ENCODE results near the gene RUNX1.
"Not testable (repeated sequence)": the region's sequence is repeated elsewhere in the genome, so short reads cannot be mapped to it uniquely, and the experiment has no call there.

The RUNX1 gene

DNA sequence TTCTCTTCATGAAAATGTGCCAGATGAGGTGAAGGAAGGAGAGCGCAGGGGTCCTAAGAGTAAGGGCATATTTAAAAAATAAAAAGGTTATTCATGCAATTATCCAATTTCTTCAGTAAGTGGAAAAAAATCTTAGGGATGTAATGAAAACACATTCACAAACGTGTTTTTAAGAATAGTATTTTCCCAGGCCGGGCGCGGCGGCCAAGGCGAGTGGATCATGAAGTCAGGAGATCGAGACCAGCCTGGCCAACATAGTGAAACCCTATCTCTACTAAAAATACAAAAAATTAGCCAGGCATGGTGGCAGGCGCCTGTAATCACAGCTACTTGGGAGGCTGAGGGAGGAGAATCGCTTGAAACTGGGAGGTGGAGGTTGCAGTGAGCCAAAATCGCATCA lies 82.2 kb downstream of the RUNX1 start:
- DNase-seq, result not testable (repeated sequence)

DNA sequence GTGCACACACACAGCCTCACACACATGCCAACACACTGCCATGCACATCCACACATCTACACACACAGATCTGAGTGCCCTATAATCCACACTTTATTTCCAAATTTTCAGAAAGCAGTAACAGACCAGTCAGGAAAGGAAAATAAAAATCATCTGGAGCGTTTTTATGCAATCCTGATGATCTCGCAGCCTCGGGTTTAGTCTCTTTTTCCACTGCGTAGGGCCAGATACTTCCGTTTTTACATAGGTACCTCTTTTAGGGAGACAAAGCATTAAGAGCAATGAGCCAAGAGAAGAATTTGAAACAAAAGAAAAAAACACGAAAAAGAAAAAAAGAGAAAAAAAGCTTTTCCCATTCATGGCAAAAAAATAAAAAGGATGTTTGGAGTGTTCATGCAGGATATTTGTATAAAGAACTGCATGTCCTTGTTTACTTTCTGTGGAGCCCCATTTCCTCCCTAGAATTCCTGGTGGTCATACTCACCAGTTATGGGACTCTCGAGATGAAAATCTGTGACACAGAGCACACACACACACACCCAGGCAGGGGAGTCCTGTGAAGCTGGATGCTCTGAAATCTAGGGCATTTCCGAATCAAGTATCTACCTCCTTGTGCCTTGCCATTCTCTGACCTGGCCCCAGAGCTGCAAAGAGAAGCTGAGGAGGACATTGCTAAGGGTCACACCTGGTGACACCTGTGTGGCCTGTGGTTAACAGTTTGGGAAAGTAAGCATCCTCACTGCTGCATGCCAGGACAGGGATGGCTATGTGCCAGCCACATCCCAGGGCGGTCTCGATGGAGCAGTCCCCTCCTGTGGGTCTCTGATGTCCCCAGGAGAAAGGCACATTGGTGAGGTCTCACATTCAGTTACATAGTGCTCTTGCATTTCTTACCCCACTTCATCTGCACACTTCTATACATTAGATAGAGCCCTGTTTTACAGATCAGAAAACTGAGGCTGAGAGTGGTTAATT lies 83.6 kb downstream of the RUNX1 start:
- no peak for DNase-seq

DNA sequence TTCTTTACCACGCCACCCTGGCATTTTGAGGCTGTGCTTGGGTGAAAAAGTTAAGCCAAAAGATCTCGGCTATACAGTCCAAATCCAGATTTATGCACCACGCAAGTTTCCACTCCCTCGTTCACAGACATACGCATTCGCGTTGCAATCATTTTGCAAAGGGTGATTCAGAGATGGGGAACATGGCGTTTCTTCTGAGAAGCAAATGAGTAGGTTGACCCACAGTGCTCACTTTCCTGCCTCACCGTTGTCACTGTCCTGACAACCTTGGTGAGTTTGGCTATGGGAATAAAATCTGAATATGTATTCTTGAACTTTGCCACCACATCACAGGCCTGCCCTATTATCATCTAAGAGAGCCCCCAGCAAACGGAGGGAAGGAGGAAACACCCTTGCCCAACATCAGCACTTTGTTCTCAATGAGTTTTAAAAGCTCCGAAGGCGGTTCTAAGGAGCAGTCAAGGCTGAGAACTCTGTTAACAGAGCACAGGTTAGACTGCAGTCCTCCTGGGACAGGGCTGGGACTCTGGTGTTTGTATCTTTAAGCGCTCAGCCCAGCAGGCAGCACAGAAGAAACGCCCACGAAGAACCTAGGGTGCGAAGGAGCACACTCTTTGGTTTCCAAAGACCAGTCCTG lies 86.4 kb downstream of the RUNX1 start:
- DNase-seq, result no peak

DNA sequence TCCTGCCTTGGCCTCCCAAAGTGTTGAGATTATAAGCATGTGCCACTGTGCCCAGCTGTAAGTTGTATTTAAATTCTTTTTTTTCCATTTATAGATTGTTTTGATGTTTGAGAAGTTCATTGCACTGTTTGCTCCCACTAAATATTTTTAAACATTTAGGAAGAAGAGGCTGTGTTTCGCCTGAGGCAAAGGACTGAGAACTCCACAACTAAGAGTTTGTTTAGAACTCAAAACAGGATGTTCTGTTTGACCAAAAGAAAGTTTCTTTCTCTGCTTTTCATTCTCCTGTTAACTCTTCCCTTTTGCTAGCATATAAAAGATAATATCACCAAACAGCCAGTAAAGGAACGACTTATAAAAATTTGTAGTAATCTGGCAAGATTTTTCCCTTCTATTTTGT lies 87.0 kb downstream of the RUNX1 start:
- DNase-seq, result no peak

DNA sequence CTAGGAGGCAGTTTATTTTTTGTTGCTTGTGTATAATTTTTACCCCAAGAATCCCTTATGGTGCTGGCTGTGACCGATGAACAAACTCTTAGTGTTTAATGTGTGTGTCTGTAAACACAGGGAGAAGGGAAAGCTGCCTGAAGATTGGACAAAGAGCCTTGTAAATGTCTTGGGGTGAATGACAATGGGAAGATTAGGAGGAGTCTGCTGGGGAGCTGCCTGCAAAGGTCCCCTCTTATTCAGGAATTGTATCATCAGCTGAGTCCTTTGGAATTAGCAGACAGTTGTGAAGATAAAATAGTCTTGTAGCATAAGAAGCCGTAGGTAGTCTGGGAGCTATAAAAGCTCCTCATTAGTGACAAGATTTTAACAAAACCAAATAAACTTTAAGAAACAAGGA lies 88.4 kb downstream of the RUNX1 start:
- no peak for DNase-seq

DNA sequence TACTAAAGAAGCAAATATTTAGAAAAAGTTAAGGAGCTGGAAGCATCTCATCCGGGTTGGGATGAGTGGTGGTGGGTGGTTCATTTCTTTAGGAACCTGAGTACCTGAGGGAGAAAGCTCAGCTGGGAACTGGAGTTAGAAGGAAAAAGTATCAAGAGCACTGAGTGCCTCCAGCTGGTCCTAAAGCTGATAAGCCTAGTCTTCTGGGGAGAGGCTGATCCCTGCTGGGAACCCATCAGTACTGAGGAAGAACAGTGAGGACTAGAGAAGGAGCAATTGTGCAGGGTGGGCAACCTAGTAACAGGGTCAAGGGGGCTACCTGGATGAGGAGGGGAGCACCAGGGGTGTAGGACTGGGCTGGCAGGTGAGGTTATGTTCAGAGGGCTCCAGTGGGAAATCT lies 89.5 kb downstream of the RUNX1 start:
- no peak for DNase-seq

DNA sequence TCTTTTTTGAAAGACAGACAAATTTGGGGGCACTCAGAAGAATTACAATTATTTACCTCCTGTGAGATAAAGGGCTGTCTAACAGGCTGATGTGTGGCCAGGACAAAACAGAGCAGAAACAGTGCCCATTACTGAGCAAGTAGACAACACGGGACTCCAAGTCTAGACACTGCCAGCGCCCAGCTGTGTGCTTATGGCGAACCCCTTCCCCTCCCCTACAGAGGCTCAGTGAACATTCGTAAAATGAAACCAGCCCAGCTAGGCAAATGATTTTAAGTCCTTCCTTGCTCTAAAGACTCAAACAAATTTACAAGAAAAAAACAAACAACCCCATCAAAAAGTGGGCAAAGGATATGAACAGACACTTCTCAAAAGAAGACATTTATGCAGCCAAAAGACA lies 91.1 kb downstream of the RUNX1 start:
- DNase-seq, result no peak

DNA sequence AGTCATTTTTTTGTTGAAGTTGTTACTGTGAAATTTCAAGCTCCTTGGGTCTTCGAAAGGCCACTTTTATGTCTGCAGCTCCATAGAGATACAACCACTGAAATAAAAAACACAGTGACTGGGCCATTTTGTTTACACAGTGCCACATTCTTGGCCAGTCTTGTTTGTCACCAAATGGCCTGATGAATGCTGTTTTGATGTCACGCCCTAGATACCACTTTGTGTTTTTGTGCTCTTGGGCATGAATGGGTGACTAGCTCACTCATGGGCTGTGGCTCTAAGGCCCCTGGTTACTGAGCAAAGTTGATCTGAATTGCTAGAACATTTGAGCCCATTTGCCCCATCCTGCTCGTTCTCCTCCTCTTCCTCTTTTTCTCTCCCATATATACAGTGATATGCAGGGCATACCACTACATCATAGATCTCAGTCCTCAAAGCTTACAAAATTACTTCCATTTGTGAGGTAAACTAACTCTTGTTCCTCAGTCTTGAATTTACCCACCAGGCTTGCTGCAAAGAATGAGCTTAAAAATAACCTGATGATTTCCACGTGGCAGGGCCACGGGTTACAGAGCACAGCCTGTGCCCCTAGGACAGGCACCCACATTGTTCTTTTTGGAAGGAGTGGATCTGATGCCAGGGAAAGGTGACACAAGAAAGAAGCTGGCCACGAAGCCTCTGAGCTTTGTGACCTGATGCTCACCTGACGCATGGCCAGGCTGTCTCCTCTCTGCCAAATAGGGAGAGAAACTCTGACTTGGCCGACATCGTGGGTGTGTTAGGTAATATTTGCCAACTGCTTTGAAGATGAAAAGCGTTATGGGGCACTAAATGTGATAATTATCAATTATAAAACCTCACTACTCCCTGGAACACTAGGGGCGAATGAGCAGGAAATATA lies 92.4 kb downstream of the RUNX1 start:
- no peak for DNase-seq

DNA sequence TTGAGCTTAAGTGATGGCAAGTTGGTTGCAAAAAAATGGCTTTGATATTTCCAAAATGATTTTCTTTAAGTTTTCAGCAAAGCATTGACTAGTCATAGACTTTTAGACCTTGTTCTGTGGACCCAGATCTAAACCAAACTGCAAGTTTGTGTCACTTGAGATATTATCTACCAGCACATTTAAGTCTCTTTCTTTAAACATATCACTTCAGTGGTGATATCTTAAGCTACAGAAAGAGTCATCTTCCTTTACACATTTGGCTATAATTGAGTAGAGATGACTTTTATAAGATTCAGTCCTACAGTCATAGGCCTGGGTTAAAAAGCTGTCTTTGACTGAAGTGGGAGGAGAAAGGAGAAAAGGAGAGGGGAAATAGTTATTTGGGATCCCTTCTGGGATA lies 95.2 kb downstream of the RUNX1 start:
- DNase-seq, result no peak

DNA sequence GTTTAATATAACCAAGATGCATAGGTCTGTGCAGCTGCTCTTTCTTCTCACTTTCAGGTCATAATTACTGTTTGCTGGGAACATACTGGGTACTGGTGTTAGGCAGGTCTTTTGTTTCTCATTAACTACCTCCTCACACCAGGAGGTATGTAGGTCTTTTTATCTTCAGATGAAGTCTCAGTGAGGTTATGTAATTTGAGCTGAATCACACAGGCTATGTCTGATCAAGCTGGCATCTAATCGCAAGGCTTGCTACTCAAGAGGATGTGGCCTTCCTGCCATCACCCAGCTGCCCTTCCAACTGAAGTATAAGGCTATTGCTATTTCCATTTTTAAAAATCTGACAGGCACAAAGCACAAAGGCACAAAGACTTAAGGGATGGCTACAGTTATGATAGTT lies 96.4 kb downstream of the RUNX1 start:
- DNase-seq, result no peak

DNA sequence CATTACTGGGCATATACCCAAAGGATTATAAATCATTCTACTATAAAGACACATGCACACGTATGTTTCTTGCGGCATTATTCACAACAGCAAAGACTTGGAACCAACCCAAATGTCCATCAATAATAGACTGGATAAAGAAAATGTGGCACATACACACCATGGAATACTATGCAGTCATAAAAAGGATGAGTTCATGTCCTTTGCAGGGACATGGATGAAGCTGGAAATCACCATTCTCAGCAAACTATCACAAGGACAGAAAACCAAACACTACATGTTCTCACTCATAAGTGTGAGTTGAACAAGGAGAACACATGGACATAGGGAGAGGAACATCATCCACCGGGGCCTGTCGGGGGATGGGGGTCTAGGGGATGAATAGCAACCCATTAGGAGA lies 97.2 kb downstream of the RUNX1 start:
- DNase-seq, result not testable (repeated sequence)

DNA sequence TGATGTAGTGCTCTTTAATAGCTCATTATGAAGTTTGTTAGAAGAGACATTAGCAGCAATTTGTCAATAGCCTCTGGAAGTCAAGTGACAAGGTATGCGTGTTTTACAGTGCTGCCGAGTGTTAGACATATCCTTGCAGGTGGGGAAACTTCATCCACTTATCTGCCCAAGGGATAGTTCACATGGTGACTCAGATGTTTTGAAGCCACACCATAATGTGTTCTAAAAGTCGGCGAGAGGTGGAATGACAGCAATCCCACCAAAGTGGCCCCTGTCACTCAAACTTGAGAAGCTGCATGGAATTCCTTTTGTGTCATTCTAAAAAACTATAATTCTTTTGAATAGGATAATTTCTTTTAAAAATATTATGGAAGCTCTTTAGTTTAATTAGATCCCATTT lies 98.1 kb downstream of the RUNX1 start:
- DNase-seq, result no peak

DNA sequence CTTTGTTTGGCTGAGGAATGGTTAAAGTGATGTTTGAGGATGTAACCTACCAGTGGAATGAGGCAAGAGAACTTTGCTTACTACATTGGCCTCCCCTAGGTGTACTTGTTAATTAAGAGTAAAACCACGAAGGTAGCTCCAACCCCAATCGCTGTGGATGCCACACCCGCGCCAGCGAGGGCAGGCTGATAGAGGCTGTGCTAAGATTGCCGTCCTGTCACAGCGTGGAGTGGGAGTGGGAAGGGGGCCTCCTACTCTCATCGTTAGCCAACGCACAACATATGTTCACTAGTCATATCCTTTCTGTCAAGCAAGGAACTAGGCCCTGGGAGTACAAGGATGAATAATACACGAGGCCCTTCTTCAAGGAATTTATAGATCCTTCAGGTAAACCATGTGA lies 99.6 kb downstream of the RUNX1 start:
- no peak for DNase-seq

DNA sequence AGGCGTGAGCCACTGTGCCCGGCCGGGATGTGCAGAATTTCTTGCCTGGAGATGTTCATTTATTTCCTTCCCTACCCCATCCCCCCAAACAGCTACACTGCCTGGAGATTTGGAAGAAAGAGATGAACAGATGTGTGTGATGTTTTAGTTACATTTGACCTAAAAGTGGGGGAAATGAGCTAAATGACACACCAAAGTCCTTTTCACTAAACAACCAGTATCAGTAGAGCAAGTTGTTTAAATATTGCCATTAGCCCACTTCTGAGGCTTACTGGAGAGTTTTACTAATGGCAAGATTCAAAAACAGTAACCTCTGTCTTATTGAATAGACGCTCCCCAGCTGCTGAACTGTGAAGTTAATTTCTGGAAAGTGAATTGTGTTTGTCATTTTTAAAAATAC lies 100.1 kb downstream of the RUNX1 start:
- DNase-seq, result no peak

DNA sequence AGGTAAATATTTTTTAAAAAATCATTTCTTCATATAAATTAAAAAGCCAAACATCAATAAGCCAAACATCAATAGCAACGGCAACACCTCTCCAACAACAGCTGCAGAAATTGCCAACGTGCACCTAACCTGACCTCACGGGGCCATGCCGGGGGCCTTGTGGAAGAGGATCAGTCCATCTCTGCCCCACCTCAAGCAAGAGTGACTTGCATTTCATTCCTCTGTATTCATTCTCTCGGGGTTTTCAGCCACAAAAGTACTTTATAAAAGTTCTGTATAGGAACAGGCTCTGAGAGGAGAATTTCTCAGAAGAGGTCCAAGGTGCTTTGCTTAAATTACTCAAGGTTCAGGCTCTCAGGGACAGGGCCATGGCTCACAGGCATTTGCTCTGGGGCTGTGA lies 100.9 kb downstream of the RUNX1 start:
- DNase-seq, result no peak

DNA sequence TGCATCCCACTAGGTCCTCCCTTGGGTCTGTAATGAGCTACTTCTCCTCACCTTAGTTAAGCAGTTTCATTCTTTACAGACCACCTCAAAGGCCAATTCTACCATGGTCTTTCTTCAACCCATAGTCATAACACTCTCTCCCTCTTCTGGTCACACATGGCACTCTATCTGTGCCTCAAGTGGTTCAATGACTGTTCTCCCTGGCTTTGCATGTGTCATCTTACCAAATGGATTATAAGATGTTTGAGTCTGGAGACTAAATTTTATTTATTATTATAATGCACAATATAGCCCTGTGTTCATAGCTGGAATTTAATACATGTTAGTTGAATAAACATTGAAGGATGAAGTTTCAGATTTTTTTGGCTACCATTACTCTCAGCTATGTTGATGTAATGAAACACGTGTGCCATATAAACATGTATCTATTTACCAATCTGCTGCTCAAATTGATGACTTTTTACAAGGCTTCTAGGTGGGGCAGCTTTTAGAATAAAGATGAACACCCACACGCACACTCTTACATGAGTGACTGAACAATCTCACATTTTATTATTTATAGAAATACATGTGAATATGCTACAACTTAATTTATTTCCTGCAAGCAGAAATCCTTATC lies 102.1 kb downstream of the RUNX1 start:
- no peak for DNase-seq

DNA sequence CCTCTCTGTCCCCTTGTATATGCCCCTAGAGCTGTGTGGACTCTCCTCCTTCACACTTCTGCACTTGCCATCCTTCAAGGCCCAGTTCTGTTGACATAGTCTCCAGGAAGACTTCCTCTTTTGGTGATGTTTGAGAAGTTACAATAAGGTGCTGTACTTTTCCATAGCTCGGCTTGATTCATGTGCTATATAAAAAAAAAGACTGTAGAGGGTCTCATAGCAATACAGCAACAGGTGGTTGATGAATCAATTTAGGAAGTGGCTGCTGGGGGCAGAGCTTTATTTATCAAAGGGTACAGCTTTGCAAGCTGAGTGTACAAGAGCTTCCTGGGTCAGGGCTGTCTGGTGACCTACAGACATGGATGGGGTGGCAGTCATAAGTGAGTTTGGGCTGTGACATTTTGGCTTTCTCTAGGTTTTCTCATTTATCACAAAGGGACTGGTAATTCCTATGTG lies 102.7 kb downstream of the RUNX1 start:
- no peak for DNase-seq

DNA sequence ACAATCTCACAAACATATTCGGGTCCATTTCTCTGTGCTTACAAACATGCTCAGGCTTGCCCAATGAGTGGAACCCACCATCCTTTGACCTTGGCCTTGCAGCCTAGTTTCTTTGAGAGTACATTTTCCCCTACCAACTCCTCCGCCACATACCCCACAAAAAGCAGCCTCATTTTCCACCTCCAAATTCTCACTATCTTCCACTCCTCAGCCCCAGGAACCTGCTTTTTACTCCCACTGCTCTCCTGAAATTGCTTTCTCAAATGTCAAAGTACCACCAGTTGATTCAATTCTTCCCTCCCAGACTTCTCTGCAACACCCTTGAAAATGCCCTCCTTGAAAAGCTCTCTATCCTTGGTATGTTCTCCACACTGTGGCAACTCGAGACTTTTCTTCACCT lies 103.8 kb downstream of the RUNX1 start:
- DNase-seq, result no peak

DNA sequence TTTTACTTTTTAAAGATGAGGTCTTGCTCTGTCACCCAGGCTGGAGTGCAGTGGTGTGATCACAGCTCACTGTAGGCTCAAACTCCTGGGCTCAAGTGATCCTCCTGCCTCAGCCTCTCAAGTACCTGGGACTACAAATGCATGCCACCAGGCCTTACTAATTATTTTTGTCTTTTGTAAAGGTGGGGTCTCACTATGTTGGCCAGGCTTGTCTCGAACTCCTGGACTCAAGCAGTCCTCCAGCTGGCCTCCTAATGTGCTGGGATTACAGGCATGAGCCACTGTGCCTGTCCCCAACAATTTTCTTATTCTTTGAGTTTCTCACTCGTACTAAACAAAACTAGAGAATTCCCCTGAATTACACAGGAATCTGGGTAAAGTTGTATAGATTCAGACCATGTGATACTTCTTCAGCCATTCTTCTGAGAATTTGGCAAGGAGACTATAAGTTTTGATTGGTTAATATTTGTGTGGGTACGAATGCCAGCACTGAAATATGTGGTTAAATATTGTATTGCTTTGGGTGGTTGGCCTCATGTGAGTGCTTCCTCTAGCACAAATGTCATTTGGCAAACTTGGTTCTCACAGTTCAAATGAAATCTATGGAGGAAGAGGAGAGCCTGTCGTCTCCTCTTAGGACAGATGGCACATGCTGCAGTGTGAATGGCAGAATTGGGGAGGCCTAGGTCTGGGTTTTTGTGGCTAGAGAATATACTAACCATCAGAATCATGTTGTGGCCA lies 104.9 kb downstream of the RUNX1 start:
- no peak for DNase-seq

DNA sequence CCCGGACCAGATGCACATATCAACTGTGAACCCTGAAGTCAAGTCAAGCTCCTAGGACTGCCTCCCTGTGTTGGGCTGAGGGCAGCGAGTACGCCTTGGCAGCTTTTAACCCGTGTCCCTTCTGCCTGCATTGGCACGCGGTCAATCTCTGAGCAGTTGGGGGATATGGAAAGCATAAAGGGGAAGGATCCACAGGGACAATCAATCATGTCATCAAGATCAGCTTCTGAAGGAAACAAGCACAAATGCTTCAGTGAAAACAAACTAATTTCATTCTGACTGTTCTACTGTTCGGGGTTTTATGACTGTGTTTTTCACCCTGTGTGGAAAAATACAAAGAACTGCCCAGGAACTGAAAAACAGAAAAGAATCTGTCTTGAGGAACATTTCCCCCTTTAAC lies 106.2 kb downstream of the RUNX1 start:
- DNase-seq, result no peak

DNA sequence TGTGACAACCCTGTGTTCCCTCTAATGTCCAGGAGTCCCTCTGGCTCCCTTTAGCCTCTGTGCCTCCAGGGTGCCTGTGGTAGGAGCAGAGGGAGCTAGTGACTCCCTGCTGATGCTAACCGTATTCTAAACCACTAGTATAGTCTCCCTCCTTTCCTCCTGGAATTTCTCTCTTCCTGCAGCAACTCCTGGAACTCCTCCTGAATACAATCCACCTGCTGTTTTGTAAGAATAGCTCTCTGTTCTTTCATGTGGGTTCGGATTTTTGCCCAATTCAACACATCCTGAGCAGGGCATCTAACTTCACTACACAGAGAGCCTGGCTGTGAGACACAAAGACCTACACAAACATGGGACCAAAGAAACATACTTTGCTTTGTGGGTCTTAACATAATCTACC lies 107.9 kb downstream of the RUNX1 start:
- DNase-seq, result no peak

DNA sequence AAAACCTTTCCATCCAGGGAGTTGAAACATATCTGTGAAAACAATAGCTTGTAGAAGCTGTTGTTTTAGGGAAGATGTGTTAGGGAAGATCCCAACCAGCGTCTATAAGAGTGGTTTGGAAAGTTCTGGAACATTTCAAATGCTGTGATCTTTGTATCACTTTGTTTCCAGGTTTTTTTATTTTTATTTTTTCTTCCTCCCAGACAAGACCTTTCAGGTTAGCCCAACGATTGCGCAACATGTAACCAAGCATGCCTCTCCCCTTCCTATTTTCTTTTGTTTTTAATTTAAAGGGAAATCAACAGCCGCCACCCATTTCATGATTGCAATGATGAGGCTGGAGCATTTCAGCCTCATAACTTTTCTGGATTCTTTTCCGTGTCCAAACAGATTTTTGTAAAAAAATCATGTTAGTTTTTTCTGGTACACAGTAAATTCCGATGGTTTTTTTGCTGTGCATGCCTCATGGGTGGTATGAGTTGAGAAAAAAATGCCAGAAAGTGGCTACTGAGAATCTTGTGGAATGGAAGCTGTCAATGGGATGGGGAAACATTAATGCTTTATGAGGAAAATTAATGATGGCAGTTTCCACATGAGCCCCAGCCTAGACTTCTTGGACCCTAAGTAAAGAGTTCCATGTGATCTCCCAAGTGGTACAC lies 109.3 kb downstream of the RUNX1 start:
- no peak for DNase-seq

Data from DMS79 (cell line).